Panc1 (cell line): Measurements from ENCODE around the gene TAB2. TPM values are rescaled to one million over a fixed set of nuclear protein-coding genes. Genes with fewer than 3 reads are reported as not detected.

Experiments
- ATAC-seq: fragments of 200-7000 bp; cut with Tn5 transposase; 2 replicates; pipeline ENCODE4 v1.9.1; 2020; ENCODE audit warnings: mild to moderate bottlenecking, moderate library complexity
- BruUV-seq: library from RNA; stranded (reverse); fragments of 400-500 nt; replicated peaks from 2 replicates; lab custom pipeline; 2021; lab: Mats Ljungman, UMichigan
- CTCF ChIA-PET: fragments of 300-600 bp; sonication (Branson Sonifier 250); formaldehyde crosslinking; loops from one replicate; lab custom pipeline; 2022; ENCODE audit warnings: antibody characterized with exemption; lab: Charles Lee
- POLR2A ChIA-PET: fragments of 300-600 bp; sonication (Branson Sonifier 250); formaldehyde crosslinking; loops from one replicate; lab custom pipeline; 2022; ENCODE audit warnings: antibody characterized with exemption; lab: Charles Lee
- DNase-seq: peaks from one replicate; pipeline ENCODE4 v3.0.0-alpha.2; 2010; ENCODE audit warnings: low read depth, low spot score
- H3K27ac ChIP-seq: 2 replicates; pipeline ENCODE4 v1.5.1; 2011; ENCODE audit warnings: mild to moderate bottlenecking, low read length, inconsistent platforms
- H3K27me3 ChIP-seq: fragments of 200-500 bp; sonication (Bioruptor generic); 2 replicates; pipeline ENCODE4 v1.6.0; 2014; ENCODE audit warnings: low read length, inconsistent platforms; ENCODE audit not compliant: control insufficient read depth, insufficient read depth
- H3K36me3 ChIP-seq: fragments of 200-500 bp; sonication (Bioruptor generic); 2 replicates; pipeline ENCODE4 v1.5.1; 2014; ENCODE audit warnings: inconsistent platforms, mild to moderate bottlenecking, low read length, moderate library complexity; ENCODE audit not compliant: control insufficient read depth, insufficient read depth
- H3K4me1 ChIP-seq: 2 replicates; pipeline ENCODE4 v1.5.1; 2011; ENCODE audit warnings: inconsistent platforms, mild to moderate bottlenecking, low read length, moderate library complexity; ENCODE audit not compliant: control insufficient read depth, insufficient read depth
- H3K4me3 ChIP-seq, 2 experiments: 2 replicates each; pipeline ENCODE4 v1.5.1; 2011 to 2012; ENCODE audit warnings: low read depth in 2 of 2, low read length in 2 of 2, mild to moderate bottlenecking in 2 of 2, inconsistent platforms in 1 of 2, moderate library complexity in 1 of 2
- H3K9me3 ChIP-seq: fragments of 200-500 bp; sonication (Bioruptor generic); 2 replicates; pipeline ENCODE4 v1.5.1; 2014; ENCODE audit warnings: low read depth, mild to moderate bottlenecking, inconsistent platforms, low read length, moderate library complexity; ENCODE audit not compliant: control insufficient read depth, insufficient read depth
- POLR2AphosphoS5 ChIP-seq: IDR thresholded peaks from 2 replicates; pipeline ENCODE4 v1.6.1; 2012; ENCODE audit warnings: mild to moderate bottlenecking, low read depth, low read length, moderate library complexity
- SIN3A ChIP-seq: IDR thresholded peaks from 2 replicates; pipeline ENCODE4 v1.6.1; 2012; ENCODE audit warnings: low read depth, mild to moderate bottlenecking, low read length, moderate library complexity, borderline replicate concordance; ENCODE audit not compliant: insufficient read depth
- TCF7L2 ChIP-seq: IDR thresholded peaks from 2 replicates; pipeline ENCODE4 v1.6.1; 2011; ENCODE audit warnings: mild to moderate bottlenecking, low read depth, low read length, inconsistent platforms
- in situ Hi-C: cut with HindIII; loops from 2 replicates; pipeline ENCODE4 v1.10.0; 2016; ENCODE audit warnings: low sequenced_read_pairs, low pct_unique_long_range_greater_than_20kb
- intact Hi-C: fragments of 100-400 bp; cut with micrococcal nuclease; formaldehyde crosslinking; loops from one replicate; pipeline ENCODE4 v1.10.0; 2022; ENCODE audit not compliant: unreplicated experiment
- total RNA-seq: library from RNA; stranded (reverse); gene quantifications from one replicate; pipeline ENCODE4 v1.2.1, GENCODE V29; 2021; ENCODE audit not compliant: unreplicated experiment
- TF ChIP-seq, protein P1 (sequence below): fragments of 450-650 bp; IDR thresholded peaks from 2 replicates; pipeline ENCODE4 v1.5.1; 2017; ENCODE audit warnings: mild to moderate bottlenecking
- TF ChIP-seq, protein P2 (sequence below), 2 experiments: IDR thresholded peaks; 2 replicates each; pipeline ENCODE4 v1.6.1; 2011 to 2012; ENCODE audit warnings: low read depth in 2 of 2, control low read depth in 1 of 2, low read length in 1 of 2, mild to moderate bottlenecking in 1 of 2, moderate library complexity in 1 of 2; ENCODE audit not compliant: insufficient read depth in 1 of 2

TAB2 gene
- total RNA-seq, 1 experiment from 2014 or later: 47.2 TPM

DNA sequence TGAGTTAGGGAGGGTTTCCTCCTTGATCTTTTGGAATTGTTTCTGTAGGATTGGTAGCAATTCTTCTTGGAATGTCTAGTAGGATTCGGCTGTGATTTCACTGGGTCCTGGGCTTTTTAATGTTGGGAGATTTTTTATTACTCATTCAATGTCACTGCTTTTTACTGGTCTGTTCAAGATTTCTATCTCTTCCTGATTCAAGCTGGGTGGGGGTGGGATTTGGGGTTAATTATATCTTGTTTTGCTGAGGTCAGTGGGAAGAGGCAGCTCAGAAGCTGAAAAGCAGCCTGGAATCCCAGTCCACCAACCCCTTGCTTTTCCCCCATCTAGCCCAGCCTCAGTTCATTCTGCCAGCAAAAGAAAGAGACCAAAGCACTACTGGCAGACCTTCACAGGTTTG is 122.1 kb downstream of the TAB2 start:
- no TSS peak for BruUV-seq
- TF ChIP-seq TCF7L2 (no peak), POLR2AphosphoS5 (no peak), SIN3A (no peak)
- TF ChIP-seq, protein P1, sequence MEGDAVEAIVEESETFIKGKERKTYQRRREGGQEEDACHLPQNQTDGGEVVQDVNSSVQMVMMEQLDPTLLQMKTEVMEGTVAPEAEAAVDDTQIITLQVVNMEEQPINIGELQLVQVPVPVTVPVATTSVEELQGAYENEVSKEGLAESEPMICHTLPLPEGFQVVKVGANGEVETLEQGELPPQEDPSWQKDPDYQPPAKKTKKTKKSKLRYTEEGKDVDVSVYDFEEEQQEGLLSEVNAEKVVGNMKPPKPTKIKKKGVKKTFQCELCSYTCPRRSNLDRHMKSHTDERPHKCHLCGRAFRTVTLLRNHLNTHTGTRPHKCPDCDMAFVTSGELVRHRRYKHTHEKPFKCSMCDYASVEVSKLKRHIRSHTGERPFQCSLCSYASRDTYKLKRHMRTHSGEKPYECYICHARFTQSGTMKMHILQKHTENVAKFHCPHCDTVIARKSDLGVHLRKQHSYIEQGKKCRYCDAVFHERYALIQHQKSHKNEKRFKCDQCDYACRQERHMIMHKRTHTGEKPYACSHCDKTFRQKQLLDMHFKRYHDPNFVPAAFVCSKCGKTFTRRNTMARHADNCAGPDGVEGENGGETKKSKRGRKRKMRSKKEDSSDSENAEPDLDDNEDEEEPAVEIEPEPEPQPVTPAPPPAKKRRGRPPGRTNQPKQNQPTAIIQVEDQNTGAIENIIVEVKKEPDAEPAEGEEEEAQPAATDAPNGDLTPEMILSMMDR: no peak
- TF ChIP-seq, protein P2, sequence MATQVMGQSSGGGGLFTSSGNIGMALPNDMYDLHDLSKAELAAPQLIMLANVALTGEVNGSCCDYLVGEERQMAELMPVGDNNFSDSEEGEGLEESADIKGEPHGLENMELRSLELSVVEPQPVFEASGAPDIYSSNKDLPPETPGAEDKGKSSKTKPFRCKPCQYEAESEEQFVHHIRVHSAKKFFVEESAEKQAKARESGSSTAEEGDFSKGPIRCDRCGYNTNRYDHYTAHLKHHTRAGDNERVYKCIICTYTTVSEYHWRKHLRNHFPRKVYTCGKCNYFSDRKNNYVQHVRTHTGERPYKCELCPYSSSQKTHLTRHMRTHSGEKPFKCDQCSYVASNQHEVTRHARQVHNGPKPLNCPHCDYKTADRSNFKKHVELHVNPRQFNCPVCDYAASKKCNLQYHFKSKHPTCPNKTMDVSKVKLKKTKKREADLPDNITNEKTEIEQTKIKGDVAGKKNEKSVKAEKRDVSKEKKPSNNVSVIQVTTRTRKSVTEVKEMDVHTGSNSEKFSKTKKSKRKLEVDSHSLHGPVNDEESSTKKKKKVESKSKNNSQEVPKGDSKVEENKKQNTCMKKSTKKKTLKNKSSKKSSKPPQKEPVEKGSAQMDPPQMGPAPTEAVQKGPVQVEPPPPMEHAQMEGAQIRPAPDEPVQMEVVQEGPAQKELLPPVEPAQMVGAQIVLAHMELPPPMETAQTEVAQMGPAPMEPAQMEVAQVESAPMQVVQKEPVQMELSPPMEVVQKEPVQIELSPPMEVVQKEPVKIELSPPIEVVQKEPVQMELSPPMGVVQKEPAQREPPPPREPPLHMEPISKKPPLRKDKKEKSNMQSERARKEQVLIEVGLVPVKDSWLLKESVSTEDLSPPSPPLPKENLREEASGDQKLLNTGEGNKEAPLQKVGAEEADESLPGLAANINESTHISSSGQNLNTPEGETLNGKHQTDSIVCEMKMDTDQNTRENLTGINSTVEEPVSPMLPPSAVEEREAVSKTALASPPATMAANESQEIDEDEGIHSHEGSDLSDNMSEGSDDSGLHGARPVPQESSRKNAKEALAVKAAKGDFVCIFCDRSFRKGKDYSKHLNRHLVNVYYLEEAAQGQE (IDR thresholded peaks at IDR 0.05; ENCODE audit: insufficient read depth in 1 of 2, low read depth in 2 of 2, low read length in 1 of 2): no peak
- in situ Hi-C loops: no loop called here

DNA sequence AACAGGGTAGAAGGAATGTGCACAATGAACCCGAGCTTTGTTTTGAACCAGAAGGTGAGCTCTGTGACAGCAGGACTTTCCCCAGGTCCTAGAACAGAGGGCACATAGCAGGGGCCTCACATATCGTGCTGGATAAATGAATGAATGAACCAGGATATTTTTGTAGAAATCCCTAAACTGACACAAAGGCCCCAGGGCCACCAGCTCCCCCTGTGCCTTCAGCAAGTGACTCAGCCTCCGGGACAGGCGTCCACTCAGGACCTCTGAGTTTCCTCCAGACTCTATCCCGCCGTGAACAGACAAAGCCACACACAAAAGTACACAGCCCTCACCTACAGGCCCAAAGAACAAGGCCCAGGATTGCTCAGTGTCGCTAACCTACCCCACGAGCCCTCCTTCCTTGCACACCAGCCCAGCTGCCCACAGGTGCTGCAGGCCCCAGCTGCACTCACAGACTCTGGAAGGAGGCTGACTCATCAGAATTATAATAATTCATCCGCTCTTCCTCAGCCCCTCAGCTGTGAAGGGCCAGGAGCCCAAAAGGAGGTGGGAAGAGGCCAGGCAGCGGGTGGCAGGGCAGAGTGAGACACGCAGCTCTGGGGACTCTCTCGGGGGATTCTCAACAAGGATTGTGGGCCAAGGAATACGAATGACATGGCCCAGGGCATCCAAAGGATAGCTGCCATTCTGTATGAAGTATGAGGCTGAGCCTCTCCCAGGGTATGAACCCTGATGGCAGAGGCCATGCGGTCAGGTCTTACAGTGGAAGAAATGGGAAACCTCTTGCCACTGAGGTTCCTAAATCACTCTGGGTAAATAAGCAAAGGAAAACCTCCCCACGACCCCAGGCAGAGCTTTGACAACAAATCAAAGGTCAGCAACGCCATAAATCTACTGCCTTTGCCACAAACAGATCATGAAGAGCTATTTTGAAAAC is 123.5 kb downstream of the TAB2 start:
- in situ Hi-C loops (no loop called here), intact Hi-C loops (no loop called here)
- no peaks in the 10 kb centered on the region for H3K36me3 ChIP-seq
- H3K27me3 ChIP-seq: no peaks in the 10 kb centered on the region
- TF ChIP-seq, protein P2 (IDR thresholded peaks at IDR 0.05; ENCODE audit: insufficient read depth in 1 of 2, low read depth in 2 of 2, low read length in 1 of 2): no peak
- TF ChIP-seq, protein P1: no peak
- TF ChIP-seq TCF7L2: no peak
- TF ChIP-seq SIN3A: no peak
- no peak for TF ChIP-seq POLR2AphosphoS5
- ChIA-PET POLR2A (no interaction called here), CTCF (no interaction called here)
- ATAC-seq: no peak
- H3K9me3 ChIP-seq: no peaks in the 10 kb centered on the region
- no peak overlapping the region for H3K4me3 ChIP-seq
- DNase-seq: no peak
- no peaks in the 10 kb centered on the region for H3K4me1 ChIP-seq
- BruUV-seq: no TSS peak
- H3K27ac ChIP-seq: no peak overlapping the region

More for the DNA sequence above, 122.1 kb downstream of the TAB2 start:
- Histone ChIP-seq H3K36me3 (no peaks in the 10 kb centered on the region), H3K4me3 (no peak overlapping the region), H3K27me3 (no peaks in the 10 kb centered on the region), H3K4me1 (no peaks in the 10 kb centered on the region), H3K27ac (no peak overlapping the region), H3K9me3 (no peaks in the 10 kb centered on the region)
- no peak for ATAC-seq
- intact Hi-C loops: no loop called here
- ChIA-PET CTCF (no interaction called here), POLR2A (no interaction called here)
- DNase-seq: no peak
